ENCODE measurements around the gene ETS2.

ETS2 gene

GRCh38 chr21:38869946-38870345 lies 64.2 kb downstream of the ETS2 start:
- H3K4me3 ChIP-seq (ENCODE audit: low read depth, low read length), result no peak overlapping the region
- TF ChIP-seq, protein P1, sequence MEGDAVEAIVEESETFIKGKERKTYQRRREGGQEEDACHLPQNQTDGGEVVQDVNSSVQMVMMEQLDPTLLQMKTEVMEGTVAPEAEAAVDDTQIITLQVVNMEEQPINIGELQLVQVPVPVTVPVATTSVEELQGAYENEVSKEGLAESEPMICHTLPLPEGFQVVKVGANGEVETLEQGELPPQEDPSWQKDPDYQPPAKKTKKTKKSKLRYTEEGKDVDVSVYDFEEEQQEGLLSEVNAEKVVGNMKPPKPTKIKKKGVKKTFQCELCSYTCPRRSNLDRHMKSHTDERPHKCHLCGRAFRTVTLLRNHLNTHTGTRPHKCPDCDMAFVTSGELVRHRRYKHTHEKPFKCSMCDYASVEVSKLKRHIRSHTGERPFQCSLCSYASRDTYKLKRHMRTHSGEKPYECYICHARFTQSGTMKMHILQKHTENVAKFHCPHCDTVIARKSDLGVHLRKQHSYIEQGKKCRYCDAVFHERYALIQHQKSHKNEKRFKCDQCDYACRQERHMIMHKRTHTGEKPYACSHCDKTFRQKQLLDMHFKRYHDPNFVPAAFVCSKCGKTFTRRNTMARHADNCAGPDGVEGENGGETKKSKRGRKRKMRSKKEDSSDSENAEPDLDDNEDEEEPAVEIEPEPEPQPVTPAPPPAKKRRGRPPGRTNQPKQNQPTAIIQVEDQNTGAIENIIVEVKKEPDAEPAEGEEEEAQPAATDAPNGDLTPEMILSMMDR (IDR thresholded peaks at IDR 0.05; ENCODE audit: borderline replicate concordance, insufficient read depth, low read depth, low read length), result no peak

Measured in GM12875 (cell line).